Motor neuron (in vitro differentiated cells): Measurements from ENCODE around the gene SMC1A. TPM values are rescaled to one million over a fixed set of nuclear protein-coding genes. Genes with fewer than 3 reads are reported as not detected.
"Not testable (repeated sequence)": the region's sequence is repeated elsewhere in the genome, so short reads cannot be mapped to it uniquely, and the experiment has no call there.

ENCODE experiments used
- ATAC-seq, 8 experiments: fragments of 200-7000 bp; cut with Tn5 transposase; replicated peaks in 6 of 8; 2 replicates each; pipeline ENCODE4 v1.8.0; 2021; ENCODE audit warnings: mild to moderate bottlenecking in 8 of 8, moderate library complexity in 8 of 8
- H3K27ac ChIP-seq, 2 donors: fragments of 250-450 bp; sonication (Bioruptor Pico); 2 replicates each; pipeline ENCODE4 v1.9.0; 2021; ENCODE audit warnings: antibody characterized with exemption in 2 of 2, mild to moderate bottlenecking in 2 of 2, moderate library complexity in 1 of 2
- H3K4me1 ChIP-seq, 2 donors: fragments of 250-450 bp; sonication (Bioruptor Pico); replicated peaks in 1 of 2; 2 replicates each; pipeline ENCODE4 v1.6.1; 2021; ENCODE audit warnings: antibody characterized with exemption in 2 of 2, mild to moderate bottlenecking in 2 of 2, moderate library complexity in 1 of 2
- H3K4me3 ChIP-seq, 5 donors: fragments of 250-450 bp; sonication (Bioruptor Pico); 2 replicates each; pipeline ENCODE4 v1.9.0; 2021; ENCODE audit warnings: antibody characterized with exemption in 5 of 5, mild to moderate bottlenecking in 5 of 5, moderate library complexity in 4 of 5
- WGBS, 10 experiments: fragments of 450-650 bp; shearing (Covaris generic); methylation state at CpG; one replicate each; pipeline ENCODE4 v1.0.0; 2022; 5-methylcytosine and 5-hydroxymethylcytosine counted together
- in situ Hi-C, 9 experiments: fragments of 400-800 bp; cut with MboI; loops; one replicate each; pipeline ENCODE4 v1.15.0; 2021; ENCODE audit warnings: low sequenced_read_pairs in 9 of 9, low pct_unique_long_range_greater_than_20kb in 2 of 9; ENCODE audit not compliant: unreplicated experiment in 9 of 9
- total RNA-seq, 8 experiments: library from RNA; unstranded; fragments of 300-600 nt; gene quantifications; 2 replicates each; pipeline versions ENCODE4 v1.2.3 to v1.2.4, GENCODE V29; 2022

Gene SMC1A
- total RNA-seq, 8 experiments from 2014 or later = 14.7 to 49.2 (median 24.8) TPM

- in situ Hi-C loops = no loop called here
- no peak for ATAC-seq
- Histone ChIP-seq H3K4me1 (no peaks in the 10 kb centered on the region), H3K27ac (no peak overlapping the region), H3K4me3 (no peak overlapping the region)
- WGBS, 10 experiments = 59 to 100% methylated on average over 2 of the region's 2 CpGs; no CpG with 5 or more reads in 8 of the 10 experiments
Measured at GRCh38 chrX:53412446-53412845, 10.0 kb downstream of the SMC1A start.

GRCh38 chrX:53403535-53403934 lies 18.9 kb downstream of the SMC1A start:
- Histone ChIP-seq H3K4me1 (no peaks in the 10 kb centered on the region), H3K27ac (no peak overlapping the region), H3K4me3 (no peak overlapping the region)
- ATAC-seq = no peak
- WGBS, 10 experiments = 70 to 100% (median 95%) methylated on average over 1 to 9 of the region's 10 CpGs; no CpG with 5 or more reads in 5 of the 10 experiments
- in situ Hi-C loops = no loop called here

DNA sequence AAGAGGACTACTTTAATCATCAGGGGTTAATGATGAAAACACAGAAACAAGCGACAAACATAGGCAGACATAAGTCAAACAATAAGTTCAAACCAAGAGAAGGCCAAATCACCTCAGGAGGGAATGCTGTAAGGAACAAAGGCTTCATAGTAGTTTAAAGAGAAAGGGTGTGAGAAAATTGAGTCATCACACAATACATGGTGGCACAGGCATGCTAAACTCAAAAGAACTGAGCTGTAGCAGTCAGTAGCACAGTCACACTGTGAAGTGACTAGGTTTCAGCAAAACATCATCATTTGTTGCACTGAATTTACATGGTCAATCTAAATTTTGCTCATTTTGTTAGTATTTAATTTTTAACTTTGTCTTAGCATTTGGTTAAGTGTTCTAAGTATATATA lies 24.2 kb downstream of the SMC1A start:
- in situ Hi-C loops = no loop called here
- WGBS, 10 experiments = 73 to 100% (median 100%) methylated on average over 1 of the region's 1 CpG; no CpG with 5 or more reads in 6 of the 10 experiments
- no peaks in the 10 kb centered on the region for H3K4me1 ChIP-seq

DNA sequence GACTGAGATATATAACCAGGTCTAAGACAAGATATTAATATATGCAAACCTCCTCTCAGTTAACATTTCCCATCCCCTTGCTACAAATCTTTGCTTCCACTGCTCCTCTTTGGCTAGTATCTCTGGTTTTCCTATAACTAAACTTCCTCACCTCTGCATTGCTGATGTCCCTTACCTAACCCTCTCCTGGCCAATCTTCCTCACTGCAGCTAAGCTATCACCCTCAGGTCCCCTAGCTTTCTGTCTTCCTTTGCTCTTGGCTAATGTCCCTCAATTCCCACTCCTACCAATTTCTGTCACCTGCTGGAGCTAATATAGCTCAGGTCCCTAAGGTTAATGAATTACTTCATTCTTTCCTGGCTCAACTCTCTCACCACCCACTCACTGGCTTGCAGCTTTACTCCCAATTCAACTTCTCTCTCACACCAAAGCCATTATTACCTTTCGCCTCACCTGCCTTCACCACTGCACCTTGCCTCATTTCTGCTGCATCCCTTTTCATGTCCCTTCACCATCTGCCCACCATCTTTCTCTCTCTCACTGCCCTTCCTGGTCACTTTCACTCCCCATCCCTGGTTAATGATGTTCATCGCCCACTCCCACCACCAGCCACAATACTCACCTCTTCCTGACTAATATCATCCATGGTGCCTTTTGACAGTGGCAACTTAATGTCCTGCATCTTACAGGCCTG lies 26.7 kb downstream of the SMC1A start:
- WGBS, 10 experiments = 18 to 100% (median 100%) methylated on average over 1 to 2 of the region's 2 CpGs; no CpG with 5 or more reads in 5 of the 10 experiments
- H3K27ac ChIP-seq = no peak overlapping the region
- no peak for ATAC-seq
- no peak overlapping the region for H3K4me3 ChIP-seq
- in situ Hi-C loops = no loop called here
- H3K4me1 ChIP-seq = no peaks in the 10 kb centered on the region

More for the DNA sequence above, 24.2 kb downstream of the SMC1A start:
- H3K4me3 ChIP-seq = no peak overlapping the region
- H3K27ac ChIP-seq = no peak overlapping the region
- ATAC-seq = no peak

GRCh38 chrX:53383376-53384076 lies 38.9 kb downstream of the SMC1A start:
- H3K27ac ChIP-seq = no peak overlapping the region
- H3K4me3 ChIP-seq = no peak overlapping the region
- in situ Hi-C loops = no loop called here
- H3K4me1 ChIP-seq = no peaks in the 10 kb centered on the region
- WGBS, 10 experiments = 64 to 100% methylated on average over 1 to 3 of the region's 4 CpGs; no CpG with 5 or more reads in 8 of the 10 experiments
- ATAC-seq = peak in 3 of 8 experiments; percentile 53 to 95 (median 58)

DNA sequence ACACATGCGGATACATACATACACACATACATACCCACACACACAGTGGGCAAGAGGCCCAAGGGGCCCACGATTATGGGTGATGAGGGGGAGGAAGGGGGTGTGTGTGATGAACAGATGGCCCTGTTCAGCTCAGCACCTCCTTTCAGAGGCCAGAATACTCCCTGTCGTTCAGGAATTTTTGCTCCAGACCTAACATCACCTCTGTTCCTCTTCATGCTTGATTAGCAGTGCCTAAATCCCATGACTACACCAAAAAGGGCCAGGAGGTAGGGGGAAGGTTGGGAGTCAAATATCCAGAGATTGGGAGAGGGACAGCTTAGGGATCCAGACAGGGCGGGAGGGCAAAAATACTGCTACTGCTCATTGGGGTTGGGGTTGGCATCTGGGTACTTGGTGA lies 42.7 kb downstream of the SMC1A start:
- no peak overlapping the region for H3K27ac ChIP-seq
- in situ Hi-C loops = no loop called here
- H3K4me3 ChIP-seq = no peak overlapping the region
- H3K4me1 ChIP-seq = no peaks in the 10 kb centered on the region
- no peak for ATAC-seq
- WGBS, 10 experiments = 51% methylated on average over 3 of the region's 4 CpGs; no CpG with 5 or more reads in 9 of the 10 experiments

DNA sequence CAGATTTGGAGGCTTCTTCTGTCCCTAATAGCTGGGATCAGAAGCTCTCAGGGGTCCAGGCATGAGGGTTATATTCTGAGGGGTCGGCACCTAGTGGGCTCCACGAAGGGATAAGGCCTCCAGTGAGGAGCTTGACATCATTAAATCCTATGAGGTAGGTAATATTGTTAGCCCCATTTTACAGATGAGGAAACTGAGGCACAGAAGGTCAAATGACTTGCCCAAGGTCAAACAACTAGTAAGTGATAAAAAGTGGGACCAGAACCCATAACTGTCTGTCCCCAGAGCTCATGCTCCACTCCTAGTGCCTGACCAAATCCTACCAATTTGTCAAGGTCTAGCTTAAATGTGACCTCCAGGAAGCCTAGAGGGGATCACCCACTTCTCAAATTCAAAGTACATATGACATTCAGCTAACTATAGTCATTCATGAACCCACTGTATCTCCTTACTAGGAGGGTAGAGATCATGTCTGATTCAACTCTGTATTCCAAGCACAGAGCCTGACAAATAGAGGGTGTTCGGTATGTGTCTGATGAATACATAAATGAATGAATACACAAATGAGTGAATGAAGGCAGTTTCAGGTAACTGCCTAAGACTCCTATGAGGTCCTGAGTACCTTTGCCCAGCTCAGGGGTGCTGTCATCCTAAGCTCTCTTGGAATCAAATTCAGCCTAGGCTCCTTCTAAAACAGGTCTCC lies 43.3 kb downstream of the SMC1A start:
- in situ Hi-C loops = no loop called here
- H3K4me3 ChIP-seq = no peak overlapping the region
- H3K27ac ChIP-seq = no peak overlapping the region
- ATAC-seq = no peak
- WGBS, 10 experiments = 63 to 100% (median 100%) methylated on average over 1 to 2 of the region's 3 CpGs; no CpG with 5 or more reads in 5 of the 10 experiments
- H3K4me1 ChIP-seq = no peaks in the 10 kb centered on the region

DNA sequence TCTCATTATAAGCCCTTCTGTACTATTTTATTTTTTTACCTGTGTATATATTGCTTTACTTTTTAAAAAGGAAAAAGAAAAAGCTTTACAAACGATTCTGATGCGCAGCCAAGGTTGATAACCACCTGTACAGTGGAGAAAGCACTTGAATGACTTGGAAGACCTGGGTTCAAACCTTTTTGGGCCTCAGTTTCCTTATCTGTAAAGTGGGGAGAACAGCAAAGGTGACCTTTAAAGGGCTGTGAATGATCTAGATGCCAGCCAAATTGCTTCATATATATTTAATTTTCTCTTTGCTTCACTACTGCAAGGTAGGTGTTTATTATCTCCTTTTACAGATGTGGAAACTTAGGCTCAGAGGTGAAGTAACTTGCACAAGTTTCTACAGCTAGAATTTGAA lies 45.0 kb downstream of the SMC1A start:
- H3K27ac ChIP-seq = no peak overlapping the region
- in situ Hi-C loops = no loop called here
- no peak for ATAC-seq
- no peak overlapping the region for H3K4me3 ChIP-seq
- H3K4me1 ChIP-seq = no peaks in the 10 kb centered on the region
- WGBS, 10 experiments = 45 to 100% (median 85%) methylated on average over 1 to 2 of the region's 2 CpGs; no CpG with 5 or more reads in 6 of the 10 experiments

GRCh38 chrX:53376888-53377287 lies 45.6 kb downstream of the SMC1A start:
- WGBS, 10 experiments = 0 to 100% (median 47%) methylated on average over 1 to 6 of the region's 6 CpGs; no CpG with 5 or more reads in 6 of the 10 experiments
- in situ Hi-C loops = no loop called here
- ATAC-seq = peak in 1 of 8 experiments; percentile 56
- Histone ChIP-seq H3K4me3 (no peak overlapping the region), H3K4me1 (no peaks in the 10 kb centered on the region), H3K27ac (no peak overlapping the region)

DNA sequence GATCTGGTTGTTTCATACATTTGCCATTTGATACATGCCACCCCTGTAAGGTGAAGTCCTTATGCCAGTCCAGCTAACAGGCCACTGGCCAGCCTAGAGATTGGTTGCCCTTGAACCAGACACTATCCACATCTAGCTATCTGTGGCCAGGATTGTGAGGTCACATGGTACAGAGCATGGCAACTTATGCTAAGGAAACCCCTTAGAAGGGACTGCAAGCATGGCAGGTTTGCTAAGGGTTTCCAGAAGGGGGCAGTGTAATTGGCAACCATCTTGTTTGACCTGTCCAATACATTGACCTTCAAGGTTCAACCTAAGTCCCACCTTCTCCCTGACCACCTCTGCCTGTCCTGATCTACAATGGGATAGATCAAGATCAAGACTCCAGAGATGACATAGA lies 47.5 kb downstream of the SMC1A start:
- no peak overlapping the region for H3K27ac ChIP-seq
- in situ Hi-C loops = no loop called here
- ATAC-seq = no peak
- no peaks in the 10 kb centered on the region for H3K4me1 ChIP-seq
- no peak overlapping the region for H3K4me3 ChIP-seq

DNA sequence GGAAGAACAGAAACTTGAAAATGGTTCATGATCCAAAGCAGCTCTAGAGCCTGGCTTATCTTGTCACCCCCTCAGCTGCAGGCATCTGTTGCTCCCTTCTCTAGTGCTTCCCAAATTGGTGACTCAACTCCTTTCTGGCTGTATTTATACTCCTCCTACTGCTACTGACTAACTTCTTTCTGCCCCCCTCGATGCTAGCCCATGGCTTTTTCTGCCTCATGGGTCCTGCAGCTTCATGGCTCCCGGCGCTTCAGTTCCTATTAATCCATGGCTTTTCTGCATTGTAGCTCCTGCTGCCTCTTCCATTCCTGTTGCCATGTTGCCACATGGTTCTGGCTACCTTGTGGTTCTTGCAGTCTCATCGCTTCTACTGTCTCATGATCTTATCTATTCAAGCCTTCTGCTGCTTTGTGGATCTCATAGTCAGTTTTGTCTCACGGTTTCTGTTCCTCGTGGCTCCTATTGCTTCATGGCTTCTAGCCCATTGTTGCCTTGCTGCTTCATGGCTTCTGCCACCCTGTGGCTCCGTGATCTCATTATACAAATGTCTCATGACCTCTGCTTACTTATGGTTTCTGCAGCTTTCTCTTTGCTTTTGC lies 48.1 kb downstream of the SMC1A start:
- H3K27ac ChIP-seq = no peak overlapping the region
- peak in 1 of 8 experiments; percentile 14 for ATAC-seq
- WGBS, 10 experiments = 53 to 100% (median 90%) methylated on average over 1 to 6 of the region's 7 CpGs; no CpG with 5 or more reads in 5 of the 10 experiments
- in situ Hi-C loops = no loop called here
- H3K4me1 ChIP-seq = no peaks in the 10 kb centered on the region
- no peak overlapping the region for H3K4me3 ChIP-seq

DNA sequence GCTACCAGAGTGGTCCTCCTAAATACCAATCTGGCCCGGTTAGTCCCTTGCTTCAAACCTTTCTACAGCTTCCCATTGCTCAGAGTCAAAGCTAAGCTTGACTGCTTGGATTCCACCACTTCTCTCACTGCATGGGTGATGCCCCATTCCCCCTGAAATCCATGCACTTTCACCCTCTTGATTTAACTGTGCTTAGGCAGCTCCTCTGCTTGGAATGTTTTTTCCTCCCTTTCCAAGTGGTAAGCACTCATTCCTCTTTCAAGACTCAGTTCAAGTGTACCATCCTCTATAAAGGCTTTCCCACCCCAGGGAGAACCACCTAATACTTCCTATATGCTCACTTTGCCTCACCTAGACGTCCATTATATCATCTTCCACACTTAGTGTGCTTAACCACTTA lies 49.1 kb downstream of the SMC1A start:
- no peak overlapping the region for H3K27ac ChIP-seq
- ATAC-seq = no peak
- in situ Hi-C loops = no loop called here
- WGBS, 10 experiments = 0 to 100% (median 43%) methylated on average over 1 to 2 of the region's 2 CpGs; no CpG with 5 or more reads in 5 of the 10 experiments
- no peaks in the 10 kb centered on the region for H3K4me1 ChIP-seq
- no peak overlapping the region for H3K4me3 ChIP-seq

GRCh38 chrX:53366454-53366853 lies 56.0 kb downstream of the SMC1A start:
- H3K4me3 ChIP-seq, in situ Hi-C loops, H3K27ac ChIP-seq, ATAC-seq, H3K4me1 ChIP-seq: not testable (repeated sequence)
- WGBS, 10 experiments = no CpG with 5 or more reads among the region's 1 CpG
